Measurements from ENCODE around the gene SLC4A4.

GRCh38 chr4:71375494-71375893 is 36.7 kb downstream of the SLC4A4 start:
- TF ChIP-seq POLR2A (IDR thresholded peaks at IDR 0.05) (no peak), CTCF (IDR thresholded peaks at IDR 0.05) (no peak), POLR2AphosphoS5 (IDR thresholded peaks at IDR 0.05) (no peak)

All from sigmoid colon (tissue), 4 donors.